SU-DHL-6 (cell line): ENCODE measurements around the gene MPHOSPH10.
"Not testable (repeated sequence)": the region's sequence is repeated elsewhere in the genome, so short reads cannot be mapped to it uniquely, and the experiment has no call there.

Experiments
- H2AFZ ChIP-seq: fragments of 200-600 bp; sonication (generic); 2 replicates; pipeline ENCODE4 v1.6.1; 2014; ENCODE audit warnings: low read depth, mild to moderate bottlenecking, moderate library complexity, mixed read lengths, antibody characterized with exemption, low read length; ENCODE audit not compliant: severe bottlenecking
- H3F3A ChIP-seq: fragments of 200-600 bp; shearing (Covaris generic); 2 replicates; pipeline ENCODE4 v1.6.0; 2016; ENCODE audit warnings: antibody characterized with exemption, mild to moderate bottlenecking; ENCODE audit not compliant: insufficient read depth
- H3K27ac ChIP-seq: fragments of 200-600 bp; sonication (generic); 2 replicates; pipeline ENCODE4 v1.5.1; 2016; ENCODE audit warnings: low read depth, mild to moderate bottlenecking, low read length, moderate library complexity, mixed read lengths
- H3K27me3 ChIP-seq: fragments of 200-600 bp; sonication (generic), shearing (Covaris generic); 2 replicates; pipeline ENCODE4 v1.6.0; 2014; ENCODE audit warnings: mild to moderate bottlenecking, low read length
- H3K36me3 ChIP-seq: fragments of 200-600 bp; sonication (generic); 2 replicates; pipeline ENCODE4 v1.6.1; 2014; ENCODE audit warnings: mild to moderate bottlenecking, low read length, mixed read lengths
- H3K4me2 ChIP-seq: fragments of 300-600, 200-600 bp; shearing (Covaris generic), sonication (generic); 2 replicates; pipeline ENCODE4 v1.6.0; 2014; ENCODE audit warnings: low read length, low read depth, mild to moderate bottlenecking; ENCODE audit not compliant: poor library complexity, severe bottlenecking
- H3K4me3 ChIP-seq: fragments of 200-600 bp; sonication (generic); 2 replicates; pipeline ENCODE4 v1.5.1; 2014; ENCODE audit warnings: antibody characterized with exemption, low read length, mild to moderate bottlenecking, mixed read lengths; ENCODE audit not compliant: insufficient read depth, poor library complexity, severe bottlenecking
- H3K79me2 ChIP-seq: fragments of 200-600 bp; sonication (generic); 2 replicates; pipeline ENCODE4 v1.6.1; 2014; ENCODE audit warnings: mild to moderate bottlenecking, low read length, moderate library complexity; ENCODE audit not compliant: insufficient read depth
- H3K9ac ChIP-seq: fragments of 200-600 bp; sonication (generic); 2 replicates; pipeline ENCODE4 v1.7.0; 2014; ENCODE audit warnings: mild to moderate bottlenecking, low read length
- H3K9me2 ChIP-seq: fragments of 200-600 bp; sonication (generic); replicated peaks from 2 replicates; pipeline ENCODE4 v1.6.1; 2014; ENCODE audit warnings: low read length; ENCODE audit not compliant: insufficient read depth
- H3K9me3 ChIP-seq: fragments of 200-600 bp; sonication (generic); 2 replicates; pipeline ENCODE4 v1.6.1; 2014; ENCODE audit warnings: low read length, mixed read lengths; ENCODE audit not compliant: insufficient read depth
- H4K20me1 ChIP-seq: fragments of 200-600 bp; sonication (generic); 2 replicates; pipeline ENCODE4 v1.6.1; 2014; ENCODE audit warnings: low read depth, mild to moderate bottlenecking, antibody characterized with exemption, low read length, moderate library complexity, mixed read lengths
- CTCF ChIP-seq: fragments of 200-600 bp; sonication (generic); IDR thresholded peaks from one replicate; pipeline ENCODE4 v1.5.1; 2017; ENCODE audit warnings: antibody characterized with exemption, mild to moderate bottlenecking, low read length, moderate library complexity; ENCODE audit not compliant: insufficient read depth, poor library complexity, severe bottlenecking
- EZH2phosphoT487 ChIP-seq: fragments of 200-600 bp; sonication (generic), shearing (Covaris generic); conservative IDR thresholded peaks from 2 replicates; pipeline ENCODE4 v1.6.1; 2018; ENCODE audit warnings: mild to moderate bottlenecking, antibody characterized with exemption, low read length, moderate library complexity, mixed read lengths

Gene MPHOSPH10

DNA sequence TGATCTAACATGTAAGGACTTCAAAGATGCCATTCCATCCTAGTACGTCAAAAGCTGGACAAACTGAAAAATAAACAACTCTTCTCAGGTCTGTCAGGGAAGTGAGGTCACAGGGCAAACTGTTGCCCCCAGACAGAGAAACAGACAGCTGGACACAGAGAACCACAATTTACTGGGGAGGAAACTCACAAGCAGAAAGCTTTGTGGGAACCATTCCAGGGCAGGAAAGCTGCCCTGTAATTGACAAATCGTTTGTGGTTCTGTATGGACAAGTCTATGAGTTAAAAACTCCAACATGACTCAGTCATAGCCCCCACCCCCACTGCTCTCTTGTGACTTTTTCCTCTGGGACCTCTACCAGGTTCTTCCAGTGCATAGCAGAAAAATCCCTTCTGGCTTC lies 28.8 kb upstream of the MPHOSPH10 start:
- TF ChIP-seq CTCF (no peak), EZH2phosphoT487 (no peak)
- Histone ChIP-seq H3K4me2 (no peak overlapping the region), H3K4me3 (no peak overlapping the region), H3K9ac (no peak overlapping the region), H3F3A (no peaks in the 10 kb centered on the region), H3K9me3 (no peaks in the 10 kb centered on the region), H2AFZ (no peak overlapping the region), H3K9me2 (no peaks in the 10 kb centered on the region), H3K27me3 (no peaks in the 10 kb centered on the region), H4K20me1 (no peaks in the 10 kb centered on the region), H3K27ac (no peak overlapping the region), H3K36me3 (no peaks in the 10 kb centered on the region), H3K79me2 (no peaks in the 10 kb centered on the region)

DNA sequence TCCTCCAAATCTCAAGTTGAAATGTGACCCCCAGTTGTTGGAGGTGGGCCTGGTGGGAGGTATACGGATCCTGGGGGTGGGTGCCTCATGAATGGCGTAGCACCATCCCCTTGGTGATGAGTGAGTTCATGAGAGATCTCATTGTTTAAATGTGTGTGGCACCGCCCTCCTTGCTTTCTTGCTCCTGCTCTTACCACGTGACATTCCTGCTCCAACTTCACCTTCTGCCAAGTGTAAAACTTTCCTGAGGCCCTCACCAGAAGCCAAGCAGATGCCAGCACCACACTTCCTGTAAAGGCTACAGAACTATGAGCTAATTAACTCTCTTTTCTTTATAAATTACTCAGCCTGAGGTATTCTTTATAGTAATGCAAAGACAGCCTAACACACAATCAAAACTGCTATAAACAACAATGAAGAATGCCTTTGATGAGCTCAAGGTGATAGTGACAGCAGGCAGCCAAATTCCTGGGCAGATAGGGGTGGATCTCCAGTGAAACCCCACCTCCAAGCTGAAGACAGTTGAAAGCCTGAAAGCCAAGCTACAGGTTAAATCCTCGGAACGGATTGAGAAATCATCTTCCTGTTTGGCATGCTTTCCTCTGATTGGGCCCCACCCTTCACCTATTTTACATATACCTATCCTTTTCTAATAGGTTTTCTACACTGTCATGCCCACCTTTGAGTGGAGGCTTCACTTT lies 27.3 kb upstream of the MPHOSPH10 start:
- Histone ChIP-seq H3F3A (no peaks in the 10 kb centered on the region), H2AFZ (no peak overlapping the region), H3K9ac (no peak overlapping the region), H3K9me3 (no peaks in the 10 kb centered on the region), H3K27me3 (no peaks in the 10 kb centered on the region), H3K9me2 (no peaks in the 10 kb centered on the region), H3K4me3 (no peak overlapping the region), H3K79me2 (no peaks in the 10 kb centered on the region), H3K36me3 (no peaks in the 10 kb centered on the region), H3K27ac (no peak overlapping the region), H4K20me1 (no peaks in the 10 kb centered on the region), H3K4me2 (no peak overlapping the region)
- no peak for TF ChIP-seq CTCF
- no peak for TF ChIP-seq EZH2phosphoT487

- Histone ChIP-seq H3K9ac (no peak overlapping the region), H3K79me2 (no peaks in the 10 kb centered on the region), H3K4me3 (no peak overlapping the region), H3K27me3 (no peaks in the 10 kb centered on the region), H3K4me2 (no peak overlapping the region), H3K9me3 (no peaks in the 10 kb centered on the region), H2AFZ (no peak overlapping the region), H3K27ac (no peak overlapping the region), H3K9me2 (no peaks in the 10 kb centered on the region), H3F3A (no peaks in the 10 kb centered on the region), H3K36me3 (no peaks in the 10 kb centered on the region), H4K20me1 (no peaks in the 10 kb centered on the region)
- TF ChIP-seq EZH2phosphoT487, result no peak
- no peak for TF ChIP-seq CTCF
These were observed 26.6 kb upstream of the MPHOSPH10 start for GRCh38 chr2:71103809-71104208.

DNA sequence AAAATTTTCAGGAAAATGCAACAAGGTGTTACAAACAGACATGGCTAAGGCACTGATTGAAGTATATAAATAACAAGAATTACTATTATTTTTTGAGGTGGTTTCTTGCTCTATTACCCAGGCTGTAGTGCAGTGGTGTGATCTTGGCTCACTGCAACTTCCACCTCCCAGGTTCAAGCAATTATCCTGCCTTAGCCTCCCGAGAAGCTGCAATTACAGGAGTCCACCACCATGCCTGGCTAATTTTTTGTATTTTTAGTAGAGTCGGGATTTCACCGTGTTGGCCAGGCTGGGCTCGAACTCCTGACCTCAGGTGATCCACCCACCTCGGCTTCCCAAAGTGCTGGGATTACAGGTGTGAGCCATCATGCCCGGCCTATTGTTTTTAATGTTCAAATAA lies 24.0 kb upstream of the MPHOSPH10 start:
- not testable (repeated sequence) for H3F3A ChIP-seq, H4K20me1 ChIP-seq, H3K79me2 ChIP-seq, H3K4me2 ChIP-seq, H2AFZ ChIP-seq, H3K9me3 ChIP-seq, H3K9ac ChIP-seq, H3K4me3 ChIP-seq, H3K27ac ChIP-seq, H3K36me3 ChIP-seq, H3K9me2 ChIP-seq, H3K27me3 ChIP-seq
